Measurements from ENCODE around the gene SETX.

Gene SETX

GRCh38 chr9:132239999-132240840 lies 114.6 kb downstream of the SETX start:
- TF ChIP-seq CTCF (IDR thresholded peaks at IDR 0.05; ENCODE audit: low read depth, low read length, missing control alignments), result no peak
- DNase-seq, result no peak
- in situ Hi-C loops (cut with HindIII; ENCODE audit: low pct_ligation_motif_present, low sequenced_read_pairs), result no loop called here
- H3K27ac ChIP-seq, result no peak overlapping the region
- H3K27me3 ChIP-seq (replicated peaks), result peaks cover 11% of the 10 kb centered on the region
- no peak overlapping the region for H3K4me3 ChIP-seq (ENCODE audit: low read depth, low read length)
- H3K36me3 ChIP-seq (replicated peaks), result no peaks in the 10 kb centered on the region

DNA sequence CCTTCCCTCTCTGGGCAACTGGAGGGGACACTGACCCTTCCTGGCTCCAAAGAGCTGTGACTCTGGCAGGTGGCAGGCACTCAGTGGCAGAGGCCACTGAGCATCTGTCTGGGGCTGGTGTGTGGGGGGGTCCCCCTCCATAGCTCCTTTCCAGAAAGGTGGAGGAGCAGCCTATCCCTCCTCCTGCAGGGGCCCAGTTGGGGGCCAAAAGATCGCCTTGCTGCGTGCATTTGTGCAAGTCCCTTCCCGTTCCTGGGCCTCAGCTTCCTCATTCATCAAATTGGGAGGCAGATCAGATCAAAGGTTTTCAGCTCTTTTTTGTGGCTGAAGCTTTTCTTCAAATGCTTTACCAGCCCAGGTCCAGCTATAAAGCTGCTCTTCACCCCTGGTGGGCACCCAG lies 115.3 kb downstream of the SETX start:
- Histone ChIP-seq H3K27me3 (replicated peaks) (peaks cover 18% of the 10 kb centered on the region), H3K27ac (no peak overlapping the region), H3K36me3 (replicated peaks) (no peaks in the 10 kb centered on the region), H3K4me3 (ENCODE audit: low read depth, low read length) (no peak overlapping the region)
- no peak for DNase-seq
- TF ChIP-seq CTCF (IDR thresholded peaks at IDR 0.05; ENCODE audit: low read depth, low read length, missing control alignments), result no peak
- in situ Hi-C loops (cut with HindIII; ENCODE audit: low pct_ligation_motif_present, low sequenced_read_pairs), result no loop called here

DNA sequence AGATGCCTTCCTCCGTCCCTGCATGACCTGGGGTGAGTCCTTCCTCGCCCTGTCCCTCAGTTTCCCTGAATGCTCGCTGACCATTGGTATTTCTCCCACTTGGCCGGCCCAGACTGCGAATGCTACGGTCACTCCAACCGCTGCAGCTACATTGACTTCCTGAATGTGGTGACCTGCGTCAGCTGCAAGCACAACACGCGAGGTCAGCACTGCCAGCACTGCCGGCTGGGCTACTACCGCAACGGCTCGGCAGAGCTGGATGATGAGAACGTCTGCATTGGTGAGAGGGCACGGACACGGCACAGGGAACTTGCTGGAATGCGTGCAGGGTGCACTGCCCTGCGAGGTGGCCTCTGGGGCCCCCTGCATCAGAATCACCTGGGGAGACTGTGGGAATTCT lies 115.8 kb downstream of the SETX start:
- no peak for DNase-seq
- Histone ChIP-seq H3K36me3 (replicated peaks) (no peaks in the 10 kb centered on the region), H3K27ac (no peak overlapping the region), H3K4me3 (ENCODE audit: low read depth, low read length) (no peak overlapping the region), H3K27me3 (replicated peaks) (peaks cover 23% of the 10 kb centered on the region)
- TF ChIP-seq CTCF (IDR thresholded peaks at IDR 0.05; ENCODE audit: low read depth, low read length, missing control alignments), result no peak
- in situ Hi-C loops (cut with HindIII; ENCODE audit: low pct_ligation_motif_present, low sequenced_read_pairs), result no loop called here

GRCh38 chr9:132238026-132238972 lies 116.5 kb downstream of the SETX start:
- in situ Hi-C loops (cut with HindIII; ENCODE audit: low pct_ligation_motif_present, low sequenced_read_pairs), result no loop called here
- H3K27ac ChIP-seq, result no peak overlapping the region
- no peak for TF ChIP-seq CTCF (IDR thresholded peaks at IDR 0.05; ENCODE audit: low read depth, low read length, missing control alignments)
- DNase-seq, result no peak
- no peaks in the 10 kb centered on the region for H3K36me3 ChIP-seq (replicated peaks)
- no peak overlapping the region for H3K4me3 ChIP-seq (ENCODE audit: low read depth, low read length)
- H3K27me3 ChIP-seq (replicated peaks), result peaks cover 23% of the 10 kb centered on the region

- in situ Hi-C loops (cut with HindIII; ENCODE audit: low pct_ligation_motif_present, low sequenced_read_pairs), result no loop called here
- no peak for TF ChIP-seq CTCF (IDR thresholded peaks at IDR 0.05; ENCODE audit: low read depth, low read length, missing control alignments)
- Histone ChIP-seq H3K27ac (no peak overlapping the region), H3K27me3 (replicated peaks) (peaks cover 25% of the 10 kb centered on the region), H3K4me3 (ENCODE audit: low read depth, low read length) (no peak overlapping the region), H3K36me3 (replicated peaks) (no peaks in the 10 kb centered on the region)
- DNase-seq, result no peak
Observed at GRCh38 chr9:132237481-132237880, 117.3 kb downstream of the SETX start.
